Stimulated activated CD4-positive, alpha-beta T cell treated with anti-CD3 and anti-CD28 coated beads, Interleukin-4, amount 100 ng/mL, for 4 hours (primary cell): ENCODE data around the gene BCAS3.

Experiments
- DNase-seq, 2 experiments: peaks; one replicate each; pipeline ENCODE4 v3.0.0-alpha.2; 2020

Gene BCAS3

DNA sequence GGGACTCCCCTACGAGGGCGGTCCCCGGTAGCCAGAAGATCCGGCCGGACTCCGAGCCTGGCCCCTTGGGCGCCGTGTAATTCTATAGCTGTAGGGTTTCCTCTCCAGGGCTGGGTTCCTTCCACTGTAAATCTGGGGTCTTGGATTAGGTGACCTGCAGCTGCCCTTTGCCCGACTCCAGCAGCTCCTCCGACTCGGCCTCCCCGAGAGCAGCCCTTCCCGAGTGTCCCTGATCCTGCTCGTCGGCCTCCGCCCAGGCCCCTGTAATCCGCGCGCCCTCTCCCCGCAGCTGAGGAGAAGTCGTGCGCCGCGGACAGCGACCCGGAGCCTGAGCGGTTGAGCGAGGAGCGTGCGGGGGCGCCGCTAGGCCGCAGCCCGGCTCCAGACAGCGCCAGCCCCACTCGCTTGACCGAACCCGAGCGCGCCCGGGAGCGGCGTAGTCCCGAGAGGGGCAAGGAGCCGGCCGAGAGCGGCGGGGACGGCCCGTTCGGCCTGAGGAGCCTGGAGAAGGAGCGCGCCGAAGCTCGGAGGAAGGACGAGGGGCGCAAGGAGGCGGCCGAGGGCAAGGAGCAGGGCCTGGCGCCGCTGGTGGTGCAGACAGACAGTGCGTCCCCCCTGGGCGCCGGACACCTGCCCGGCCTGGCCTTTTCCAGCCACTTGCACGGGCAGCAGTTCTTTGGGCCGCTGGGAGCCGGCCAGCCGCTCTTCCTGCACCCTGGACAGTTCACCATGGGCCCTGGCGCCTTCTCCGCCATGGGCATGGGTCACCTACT, 727.4 kb downstream of the BCAS3 start:
- DNase-seq, result no peak

DNA sequence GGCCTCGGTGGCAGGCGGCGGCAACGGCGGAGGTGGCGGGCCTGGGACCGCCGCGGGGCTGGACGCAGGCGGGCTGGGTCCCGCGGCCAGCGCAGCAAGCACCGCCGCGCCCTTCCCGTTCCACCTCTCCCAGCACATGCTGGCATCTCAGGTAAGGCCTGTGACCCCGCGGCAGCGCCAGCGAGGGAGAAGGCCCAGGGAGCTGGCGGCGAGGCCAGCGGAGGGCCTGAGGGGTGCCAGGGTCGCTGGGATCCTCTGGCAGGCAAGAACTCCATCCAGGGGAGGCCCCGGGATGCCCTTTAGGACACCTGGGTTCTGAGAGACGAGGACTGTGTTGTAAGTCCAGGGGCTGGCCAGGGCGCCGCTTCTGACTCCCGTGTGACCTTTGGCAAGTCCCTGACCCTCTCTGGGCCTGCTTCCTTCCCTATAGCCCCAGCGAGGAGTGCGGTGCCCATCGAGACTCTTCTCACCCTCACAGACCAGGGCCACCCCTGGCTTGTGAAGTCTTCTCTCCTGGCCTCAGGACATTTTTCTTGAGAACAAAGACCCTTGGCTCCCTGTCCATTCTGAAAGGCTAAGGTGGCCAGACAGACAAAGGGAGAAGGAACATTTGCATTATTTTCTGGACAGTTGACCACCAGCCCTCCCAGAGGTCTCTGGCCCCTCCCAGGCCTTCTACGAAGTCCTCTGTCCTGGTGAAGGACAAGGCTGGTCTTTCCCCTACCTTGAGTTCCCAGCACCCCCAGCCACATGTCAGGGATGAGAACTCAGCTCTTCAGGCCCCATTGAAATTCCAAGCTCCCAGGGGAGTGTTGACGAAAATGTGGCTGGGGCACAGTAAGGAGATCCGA, 728.3 kb downstream of the BCAS3 start:
- no peak for DNase-seq

DNA sequence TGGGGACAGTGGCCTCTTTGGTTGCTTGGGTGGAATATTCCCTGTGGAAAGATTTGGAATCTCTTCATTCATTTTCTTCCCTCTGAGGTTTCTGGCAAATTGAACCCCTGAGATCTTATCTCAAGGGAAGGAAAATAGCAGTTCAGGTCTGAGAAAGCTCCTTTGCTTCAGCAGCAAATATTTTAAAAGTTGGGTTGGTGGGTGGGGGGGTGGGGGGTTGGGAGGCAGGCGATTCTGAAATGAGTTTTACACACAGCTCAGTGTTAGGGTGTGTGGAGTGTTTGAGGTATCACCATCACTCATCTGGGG, 728.8 kb downstream of the BCAS3 start:
- DNase-seq, result no peak

GRCh38 chr17:61406971-61407911, 729.6 kb downstream of the BCAS3 start:
- DNase-seq, result no peak

GRCh38 chr17:61408151-61409041, 730.7 kb downstream of the BCAS3 start:
- no peak for DNase-seq

DNA sequence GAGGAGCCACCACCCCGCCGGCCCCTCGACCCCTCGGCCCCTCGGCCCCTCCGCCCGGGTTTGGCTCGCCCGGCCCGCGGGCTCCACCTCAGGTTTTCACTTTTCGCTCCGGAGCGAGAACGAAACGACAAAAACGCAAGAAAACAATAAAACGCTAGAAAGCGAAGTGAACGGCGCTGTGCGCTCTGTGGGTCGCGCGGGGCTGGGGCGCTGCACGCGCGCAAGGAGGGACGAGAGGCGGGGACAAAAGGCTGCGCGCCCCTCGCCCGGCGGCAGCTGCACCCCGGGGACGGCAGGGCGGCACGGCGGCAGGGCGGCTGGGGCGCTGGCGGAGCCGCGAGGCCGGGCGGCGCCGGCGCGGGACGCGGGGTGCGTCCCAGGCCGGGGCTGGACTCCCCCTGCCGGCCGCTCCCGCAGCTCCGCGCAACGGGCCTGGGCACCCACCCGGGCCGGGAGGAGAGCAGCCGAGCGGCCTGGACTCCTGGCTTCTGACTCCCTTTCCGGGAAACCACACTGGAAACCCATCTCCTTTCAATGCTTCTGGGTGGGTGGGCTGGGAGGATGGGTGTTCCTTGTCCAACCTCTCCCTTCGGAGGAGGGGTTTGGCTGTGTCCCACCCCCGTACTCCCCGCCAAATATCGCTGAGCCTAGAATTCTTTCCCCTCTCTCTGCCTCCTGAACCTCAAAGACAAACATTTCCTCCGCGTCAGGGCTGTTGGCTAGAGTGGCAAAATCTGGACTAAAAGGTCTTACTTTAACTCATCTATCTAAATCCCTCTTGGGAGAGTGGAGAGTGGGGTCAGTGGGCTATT, 731.9 kb downstream of the BCAS3 start:
- no peak for DNase-seq

- peak; percentile 61 to 75 for DNase-seq
These were observed 732.7 kb downstream of the BCAS3 start for GRCh38 chr17:61410141-61411010.

DNA sequence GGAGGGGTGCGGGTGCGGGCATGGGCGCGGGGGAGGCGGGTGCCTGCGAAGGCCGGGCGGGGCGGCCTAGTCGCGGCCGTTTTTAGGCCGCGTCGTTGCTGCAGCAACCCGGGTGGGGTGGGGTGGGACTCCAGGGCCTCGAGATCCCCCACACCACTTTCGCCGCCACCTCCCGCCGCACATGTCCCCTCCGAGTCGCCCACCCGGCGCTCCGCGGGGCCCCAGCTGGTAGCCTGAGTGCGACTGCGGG, 733.3 kb downstream of the BCAS3 start:
- DNase-seq, result no peak

- DNase-seq, result no peak
These were observed 733.9 kb downstream of the BCAS3 start for GRCh38 chr17:61411261-61412142.

GRCh38 chr17:61412143-61412859, 734.6 kb downstream of the BCAS3 start:
- peak; percentile 68 to 77 for DNase-seq

DNA sequence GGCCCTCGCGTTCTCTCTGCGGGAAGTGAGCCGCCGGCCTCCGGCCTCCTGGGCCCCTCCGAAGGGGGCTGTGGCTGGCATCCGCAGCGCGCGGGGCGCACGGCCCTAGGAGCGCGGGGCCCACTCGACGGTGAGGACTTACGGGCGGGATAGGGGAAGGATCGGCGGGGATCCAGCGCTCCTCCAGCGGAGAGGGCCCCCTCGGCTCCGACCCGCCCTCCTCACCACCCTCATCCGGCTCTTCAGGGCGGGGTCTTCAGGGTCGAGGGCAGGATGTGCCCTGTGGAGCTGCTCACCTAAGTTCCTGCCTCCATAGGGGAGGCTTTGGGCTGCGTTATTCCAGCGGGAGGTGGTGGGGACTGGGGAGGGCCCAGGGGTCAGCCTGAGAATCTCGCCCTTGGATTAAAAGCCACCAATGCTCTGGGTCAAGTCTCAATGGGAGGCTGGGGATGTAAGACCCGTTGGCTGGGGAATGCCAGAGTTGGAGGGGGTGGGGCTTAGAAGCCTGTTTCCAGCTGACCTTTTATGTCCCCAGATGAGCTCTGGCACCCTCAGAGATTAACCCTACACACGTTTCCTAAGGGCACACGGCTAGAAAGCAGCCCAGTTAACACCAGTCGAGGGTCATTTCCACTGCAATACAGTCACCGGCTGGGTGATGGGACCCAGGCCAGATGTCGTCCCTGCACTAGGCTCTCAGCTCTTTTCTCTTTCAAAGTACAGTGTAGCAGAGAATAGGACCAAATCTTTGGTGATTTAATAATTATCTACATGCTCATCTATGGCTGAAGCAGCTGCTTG, 735.4 kb downstream of the BCAS3 start:
- no peak for DNase-seq

DNA sequence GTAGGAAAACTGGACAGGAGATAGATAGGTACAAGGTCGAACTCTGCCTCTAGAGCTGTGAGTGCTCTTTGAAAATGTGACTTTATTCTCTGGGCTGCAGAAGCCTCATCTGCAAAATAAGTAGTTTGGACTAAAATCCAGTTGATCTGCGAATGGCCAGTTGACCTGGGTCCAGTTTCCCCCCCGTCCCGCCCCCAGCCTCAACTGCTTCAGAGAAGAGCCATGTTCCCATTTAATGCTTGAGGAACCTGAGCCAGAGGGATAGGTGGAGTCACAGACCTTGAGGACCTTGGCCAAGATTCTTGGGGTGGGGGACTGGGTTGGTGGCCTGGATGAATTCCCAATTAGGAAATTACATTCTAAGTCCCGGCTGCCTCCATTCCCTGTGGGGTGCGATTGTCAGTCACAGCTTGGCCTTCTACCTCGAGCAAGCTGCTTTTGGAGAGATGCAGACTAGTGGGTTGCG, 736.0 kb downstream of the BCAS3 start:
- no peak for DNase-seq

- DNase-seq, result no peak
These were observed 736.7 kb downstream of the BCAS3 start for GRCh38 chr17:61414141-61414935.

GRCh38 chr17:61414936-61415251, 737.2 kb downstream of the BCAS3 start:
- no peak for DNase-seq

DNA sequence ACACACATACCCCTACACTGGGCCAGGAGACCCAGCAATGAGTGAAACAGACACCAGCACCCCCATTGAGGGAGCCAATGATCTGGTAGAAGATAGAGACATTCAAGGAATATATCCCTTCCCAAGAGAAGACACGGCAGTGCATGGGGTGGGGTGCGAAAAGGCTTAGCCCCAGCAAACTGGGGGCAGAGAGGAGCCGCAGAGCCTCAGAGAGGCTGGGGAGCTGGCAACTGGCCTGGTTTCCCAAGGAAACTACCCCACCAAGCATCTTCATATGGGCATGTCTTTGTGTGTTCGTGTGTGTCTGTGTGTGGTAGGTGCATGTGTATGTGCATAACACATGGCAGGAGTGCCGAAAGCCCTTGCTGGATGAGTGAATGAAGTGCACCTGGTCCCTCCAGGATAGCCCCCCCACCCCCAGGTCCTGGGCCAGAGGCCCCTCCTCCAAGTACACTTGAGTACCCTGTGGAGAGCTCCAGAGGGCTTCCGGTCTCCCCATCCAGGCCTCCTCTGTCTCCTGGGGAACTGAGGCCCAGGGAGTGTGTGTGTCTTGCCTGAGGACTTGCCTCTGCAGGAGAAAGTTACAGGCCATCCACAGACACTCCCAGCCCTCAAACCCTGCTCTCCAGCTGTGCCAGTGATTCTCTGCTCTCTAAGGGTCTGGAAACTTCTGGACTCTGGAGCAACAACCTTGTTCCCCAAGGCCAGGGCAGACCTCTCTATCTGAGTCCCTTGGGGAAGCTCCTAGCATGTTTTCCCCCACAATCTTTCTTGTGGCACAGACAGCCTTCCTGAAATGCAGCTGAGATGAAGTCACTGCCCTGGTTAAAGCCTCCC, 737.9 kb downstream of the BCAS3 start:
- no peak for DNase-seq

DNA sequence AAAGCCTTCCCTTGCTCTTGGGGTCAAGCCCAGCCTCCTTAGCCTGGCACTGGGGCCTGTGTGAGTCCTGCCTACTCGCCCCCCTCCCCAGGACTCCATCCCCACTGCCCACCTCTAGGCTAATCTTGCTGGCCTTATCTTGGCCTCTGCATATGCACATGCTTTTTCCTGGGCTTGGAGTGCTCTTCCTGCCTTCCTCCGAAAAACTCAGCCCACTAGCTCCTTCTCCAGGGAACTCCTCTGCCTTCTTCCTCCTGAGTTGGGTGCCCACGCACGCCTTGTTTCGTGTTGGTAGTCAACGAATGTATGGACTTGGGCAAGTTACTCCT, 738.5 kb downstream of the BCAS3 start:
- no peak for DNase-seq
